ENCODE data around the gene LMBR1L.

DNA sequence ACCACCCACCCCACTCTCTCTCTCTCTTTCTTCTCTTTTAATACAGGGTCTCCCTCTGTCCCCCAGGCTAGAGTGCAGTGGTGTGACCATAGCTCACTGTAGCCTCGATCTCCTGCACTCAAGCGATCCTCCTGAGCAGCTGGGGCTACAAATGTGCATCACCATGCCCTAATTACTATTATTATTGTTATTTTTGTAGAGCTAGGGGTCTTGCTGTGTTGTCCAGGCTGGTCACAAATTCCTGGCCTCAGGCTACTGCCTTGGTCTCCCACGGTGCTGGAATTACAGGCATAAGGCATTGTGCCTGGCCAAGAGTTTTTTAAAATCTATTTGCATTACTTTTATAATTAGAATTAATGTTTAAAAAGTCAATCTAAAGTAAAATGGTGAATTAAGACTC is 43.6 kb upstream of the LMBR1L start:
- TF ChIP-seq ATF1 (CRISPR knock-in tag; IDR thresholded peaks at IDR 0.05): no peak
- TF ChIP-seq ZNF671 (CRISPR knock-in tag; IDR thresholded peaks at IDR 0.05): no peak
- TF ChIP-seq ESRRA (CRISPR knock-in tag; IDR thresholded peaks at IDR 0.05; ENCODE audit: borderline replicate concordance): no peak
- TF ChIP-seq MYBL2 (CRISPR knock-in tag; IDR thresholded peaks at IDR 0.05): no peak
- TF ChIP-seq AFF4 (CRISPR knock-in tag; IDR thresholded peaks at IDR 0.05; ENCODE audit: borderline replicate concordance): no peak
- TF ChIP-seq, protein P1, sequence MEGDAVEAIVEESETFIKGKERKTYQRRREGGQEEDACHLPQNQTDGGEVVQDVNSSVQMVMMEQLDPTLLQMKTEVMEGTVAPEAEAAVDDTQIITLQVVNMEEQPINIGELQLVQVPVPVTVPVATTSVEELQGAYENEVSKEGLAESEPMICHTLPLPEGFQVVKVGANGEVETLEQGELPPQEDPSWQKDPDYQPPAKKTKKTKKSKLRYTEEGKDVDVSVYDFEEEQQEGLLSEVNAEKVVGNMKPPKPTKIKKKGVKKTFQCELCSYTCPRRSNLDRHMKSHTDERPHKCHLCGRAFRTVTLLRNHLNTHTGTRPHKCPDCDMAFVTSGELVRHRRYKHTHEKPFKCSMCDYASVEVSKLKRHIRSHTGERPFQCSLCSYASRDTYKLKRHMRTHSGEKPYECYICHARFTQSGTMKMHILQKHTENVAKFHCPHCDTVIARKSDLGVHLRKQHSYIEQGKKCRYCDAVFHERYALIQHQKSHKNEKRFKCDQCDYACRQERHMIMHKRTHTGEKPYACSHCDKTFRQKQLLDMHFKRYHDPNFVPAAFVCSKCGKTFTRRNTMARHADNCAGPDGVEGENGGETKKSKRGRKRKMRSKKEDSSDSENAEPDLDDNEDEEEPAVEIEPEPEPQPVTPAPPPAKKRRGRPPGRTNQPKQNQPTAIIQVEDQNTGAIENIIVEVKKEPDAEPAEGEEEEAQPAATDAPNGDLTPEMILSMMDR (IDR thresholded peaks at IDR 0.05): no peak
- TF ChIP-seq, protein P2, sequence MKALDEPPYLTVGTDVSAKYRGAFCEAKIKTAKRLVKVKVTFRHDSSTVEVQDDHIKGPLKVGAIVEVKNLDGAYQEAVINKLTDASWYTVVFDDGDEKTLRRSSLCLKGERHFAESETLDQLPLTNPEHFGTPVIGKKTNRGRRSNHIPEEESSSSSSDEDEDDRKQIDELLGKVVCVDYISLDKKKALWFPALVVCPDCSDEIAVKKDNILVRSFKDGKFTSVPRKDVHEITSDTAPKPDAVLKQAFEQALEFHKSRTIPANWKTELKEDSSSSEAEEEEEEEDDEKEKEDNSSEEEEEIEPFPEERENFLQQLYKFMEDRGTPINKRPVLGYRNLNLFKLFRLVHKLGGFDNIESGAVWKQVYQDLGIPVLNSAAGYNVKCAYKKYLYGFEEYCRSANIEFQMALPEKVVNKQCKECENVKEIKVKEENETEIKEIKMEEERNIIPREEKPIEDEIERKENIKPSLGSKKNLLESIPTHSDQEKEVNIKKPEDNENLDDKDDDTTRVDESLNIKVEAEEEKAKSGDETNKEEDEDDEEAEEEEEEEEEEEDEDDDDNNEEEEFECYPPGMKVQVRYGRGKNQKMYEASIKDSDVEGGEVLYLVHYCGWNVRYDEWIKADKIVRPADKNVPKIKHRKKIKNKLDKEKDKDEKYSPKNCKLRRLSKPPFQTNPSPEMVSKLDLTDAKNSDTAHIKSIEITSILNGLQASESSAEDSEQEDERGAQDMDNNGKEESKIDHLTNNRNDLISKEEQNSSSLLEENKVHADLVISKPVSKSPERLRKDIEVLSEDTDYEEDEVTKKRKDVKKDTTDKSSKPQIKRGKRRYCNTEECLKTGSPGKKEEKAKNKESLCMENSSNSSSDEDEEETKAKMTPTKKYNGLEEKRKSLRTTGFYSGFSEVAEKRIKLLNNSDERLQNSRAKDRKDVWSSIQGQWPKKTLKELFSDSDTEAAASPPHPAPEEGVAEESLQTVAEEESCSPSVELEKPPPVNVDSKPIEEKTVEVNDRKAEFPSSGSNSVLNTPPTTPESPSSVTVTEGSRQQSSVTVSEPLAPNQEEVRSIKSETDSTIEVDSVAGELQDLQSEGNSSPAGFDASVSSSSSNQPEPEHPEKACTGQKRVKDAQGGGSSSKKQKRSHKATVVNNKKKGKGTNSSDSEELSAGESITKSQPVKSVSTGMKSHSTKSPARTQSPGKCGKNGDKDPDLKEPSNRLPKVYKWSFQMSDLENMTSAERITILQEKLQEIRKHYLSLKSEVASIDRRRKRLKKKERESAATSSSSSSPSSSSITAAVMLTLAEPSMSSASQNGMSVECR (CRISPR knock-in tag; IDR thresholded peaks at IDR 0.05; ENCODE audit: borderline replicate concordance): no peak
- no peak for TF ChIP-seq NFYB (CRISPR knock-in tag; conservative IDR thresholded peaks at IDR 0.05; ENCODE audit: low read depth)
- no peak for TF ChIP-seq TP53 (CRISPR knock-in tag; IDR thresholded peaks at IDR 0.05)
